ENCODE results near the gene AHRR.

The AHRR gene

GRCh38 chr5:347712-348284 lies 26.3 kb downstream of the AHRR start:
- DNase-seq: no peak

DNA sequence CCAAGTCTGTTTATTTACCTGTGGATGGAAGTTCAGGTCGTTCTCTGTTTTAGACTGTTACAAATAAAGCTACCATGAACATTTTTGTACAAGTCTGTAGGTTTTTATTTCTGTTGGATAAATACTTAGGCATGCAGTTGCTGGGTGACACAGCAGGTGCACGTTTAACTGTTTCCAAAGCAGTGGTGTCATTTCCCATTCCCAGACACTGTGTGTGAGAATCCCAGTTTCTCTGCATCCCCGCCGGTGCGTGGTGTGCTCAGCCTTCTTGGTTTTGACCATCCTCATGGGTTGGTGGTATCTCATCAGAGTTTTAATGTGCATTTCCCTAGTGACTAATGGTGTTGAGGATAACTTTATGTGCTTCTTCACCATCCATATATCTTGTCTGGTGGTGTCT lies 27.2 kb downstream of the AHRR start:
- no peak for DNase-seq

GRCh38 chr5:350355-350754 lies 28.8 kb downstream of the AHRR start:
- no peak for DNase-seq

GRCh38 chr5:351084-351920 lies 29.8 kb downstream of the AHRR start:
- no peak for DNase-seq

- no peak for DNase-seq
Observed at GRCh38 chr5:351921-352245, 30.4 kb downstream of the AHRR start.

DNA sequence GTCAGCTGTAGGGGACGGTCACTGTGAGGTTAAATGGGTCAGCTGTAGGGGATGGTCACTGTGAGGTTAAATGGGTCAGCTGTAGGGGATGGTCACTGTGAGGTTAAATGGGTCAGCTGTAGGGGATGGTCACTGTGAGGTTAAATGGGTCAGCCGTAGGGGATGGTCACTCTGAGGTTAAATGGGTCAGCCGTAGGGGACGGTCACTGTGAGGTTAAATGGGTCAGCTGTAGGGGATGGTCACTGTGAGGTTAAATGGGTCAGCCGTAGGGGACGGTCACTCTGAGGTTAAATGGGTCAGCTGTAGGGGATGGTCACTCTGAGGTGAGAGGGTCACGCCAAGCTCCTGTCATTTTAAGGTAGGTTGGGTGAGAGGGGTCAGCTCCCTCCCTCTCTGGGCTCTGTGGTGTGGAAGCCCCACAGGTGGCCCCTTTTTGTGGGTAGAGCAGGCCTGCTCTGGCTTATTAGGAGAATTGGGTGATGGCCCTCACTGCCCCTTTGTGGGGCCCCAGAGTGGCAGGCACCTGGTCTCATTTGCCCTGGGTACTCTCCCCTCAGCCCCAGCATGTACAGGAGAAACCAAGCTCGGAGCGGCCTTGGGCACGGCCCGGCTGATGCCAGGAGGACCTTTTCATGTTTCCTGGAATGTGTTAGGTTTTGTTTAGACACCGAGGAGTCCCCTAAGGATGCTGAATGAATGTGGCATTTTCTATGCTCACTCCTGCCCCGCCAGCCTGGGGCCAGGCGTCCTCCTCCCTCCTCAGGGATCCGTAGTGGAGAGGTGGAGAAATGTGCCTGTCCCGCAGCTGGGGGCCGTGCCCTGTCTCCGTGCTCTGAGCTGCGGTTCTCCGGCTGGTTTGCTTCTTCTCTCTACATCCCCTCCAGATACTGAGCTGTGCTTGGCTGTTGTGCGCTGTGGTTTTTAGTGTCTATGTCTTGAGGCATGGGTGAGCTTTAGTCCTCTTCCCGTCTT lies 31.4 kb downstream of the AHRR start:
- no peak for DNase-seq

DNA sequence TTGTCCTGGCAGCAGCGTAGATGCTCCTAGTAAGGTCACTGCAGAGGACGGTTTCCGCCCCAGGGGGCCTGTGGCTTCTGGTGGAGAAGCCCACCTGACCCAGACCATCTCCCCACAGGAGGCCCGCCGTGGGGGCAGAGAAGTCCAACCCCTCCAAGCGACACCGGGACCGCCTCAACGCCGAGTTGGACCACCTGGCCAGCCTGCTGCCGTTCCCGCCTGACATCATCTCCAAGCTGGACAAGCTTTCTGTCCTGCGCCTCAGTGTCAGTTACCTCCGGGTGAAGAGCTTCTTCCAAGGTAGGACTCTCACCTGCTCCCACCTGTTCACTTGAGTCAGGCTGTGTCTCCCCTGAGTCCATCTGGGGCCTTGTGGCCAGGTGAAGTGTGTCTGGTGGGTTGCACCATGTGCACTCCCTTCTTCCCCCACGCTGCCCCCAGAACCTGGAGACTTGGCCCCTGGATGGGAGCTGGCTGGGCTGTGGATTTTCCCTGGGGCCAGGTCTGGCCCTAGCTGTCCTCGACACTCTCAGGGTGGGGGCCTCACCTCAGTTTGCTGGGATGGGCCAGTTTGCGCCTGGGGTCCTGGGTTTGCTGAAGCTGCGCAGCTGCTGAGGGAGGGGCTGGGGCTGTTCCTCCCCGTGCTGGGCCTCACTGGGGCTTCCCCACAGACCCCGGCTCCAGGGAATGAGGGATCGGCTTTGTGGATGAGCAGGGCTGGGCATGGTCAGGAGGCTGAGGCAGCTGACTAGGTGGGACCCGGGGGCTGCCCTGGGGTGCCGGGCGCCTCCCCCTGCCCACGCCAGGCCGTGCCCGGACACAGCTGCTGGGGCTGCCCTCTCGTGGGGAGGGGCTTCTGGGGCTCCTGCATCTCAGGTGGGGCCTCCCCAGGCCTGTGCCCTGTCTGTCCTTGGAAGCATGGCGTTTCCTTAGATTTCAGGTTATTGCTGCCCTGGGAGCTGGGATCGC lies 32.4 kb downstream of the AHRR start:
- DNase-seq: no peak

DNA sequence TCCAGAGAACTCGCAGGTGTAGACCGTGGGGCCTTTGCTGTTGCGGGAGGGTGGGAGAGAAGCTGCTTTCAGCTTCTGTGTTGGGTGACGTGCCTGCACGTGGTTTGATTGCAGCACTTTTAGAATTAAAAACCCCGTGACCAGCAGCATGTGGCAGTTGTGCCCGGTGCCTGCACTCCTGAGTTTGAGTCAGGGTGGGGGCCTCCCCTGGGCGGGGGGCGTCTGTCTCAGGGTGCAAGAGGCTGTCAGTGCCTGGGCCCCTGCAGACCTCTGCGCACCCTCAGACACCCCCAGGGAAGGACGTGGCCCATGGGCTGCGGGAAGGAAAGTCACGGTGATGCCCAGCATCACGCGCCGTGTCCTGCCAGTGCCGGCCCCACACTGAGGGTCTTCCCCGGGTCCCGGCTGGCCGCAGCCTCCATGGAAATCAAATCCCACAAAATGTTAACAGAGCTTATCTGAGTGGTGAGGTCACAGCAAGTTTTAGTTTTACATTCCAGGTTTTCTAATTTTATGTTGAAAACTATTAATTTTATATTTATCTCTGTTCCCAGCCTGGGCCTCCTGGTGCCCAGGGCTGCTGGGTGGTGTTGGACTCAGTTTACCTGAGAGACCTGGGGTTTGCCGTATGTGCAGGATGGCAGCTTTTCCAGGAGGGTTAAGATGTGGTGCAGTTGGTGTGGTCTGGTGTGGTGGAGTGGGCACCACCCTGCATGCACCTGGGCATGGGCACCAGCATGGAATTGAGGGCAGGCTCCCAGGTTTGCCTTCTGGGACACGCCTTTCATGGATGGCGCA lies 33.3 kb downstream of the AHRR start:
- no peak for DNase-seq

- no peak for DNase-seq
Observed at GRCh38 chr5:355379-355935, 33.9 kb downstream of the AHRR start.

DNA sequence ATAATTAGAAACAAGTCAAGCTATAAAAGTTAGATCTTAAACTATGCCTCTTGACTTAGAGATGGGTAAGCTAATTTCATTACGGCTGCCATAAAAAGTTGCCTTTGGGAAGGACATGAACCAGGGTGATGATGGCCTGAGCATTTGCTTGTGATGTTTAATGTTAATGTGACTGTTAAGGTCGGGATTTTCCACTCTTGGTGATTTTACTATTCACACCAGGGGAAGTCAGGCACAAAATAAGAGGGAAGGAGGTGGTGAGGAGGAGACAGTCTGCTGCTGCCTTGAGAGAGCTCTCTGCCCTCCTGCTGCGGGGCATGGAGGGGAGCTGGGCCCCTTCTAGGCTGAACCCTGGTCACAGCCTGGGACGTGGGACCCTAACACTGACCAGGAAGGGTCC lies 34.4 kb downstream of the AHRR start:
- no peak for DNase-seq

DNA sequence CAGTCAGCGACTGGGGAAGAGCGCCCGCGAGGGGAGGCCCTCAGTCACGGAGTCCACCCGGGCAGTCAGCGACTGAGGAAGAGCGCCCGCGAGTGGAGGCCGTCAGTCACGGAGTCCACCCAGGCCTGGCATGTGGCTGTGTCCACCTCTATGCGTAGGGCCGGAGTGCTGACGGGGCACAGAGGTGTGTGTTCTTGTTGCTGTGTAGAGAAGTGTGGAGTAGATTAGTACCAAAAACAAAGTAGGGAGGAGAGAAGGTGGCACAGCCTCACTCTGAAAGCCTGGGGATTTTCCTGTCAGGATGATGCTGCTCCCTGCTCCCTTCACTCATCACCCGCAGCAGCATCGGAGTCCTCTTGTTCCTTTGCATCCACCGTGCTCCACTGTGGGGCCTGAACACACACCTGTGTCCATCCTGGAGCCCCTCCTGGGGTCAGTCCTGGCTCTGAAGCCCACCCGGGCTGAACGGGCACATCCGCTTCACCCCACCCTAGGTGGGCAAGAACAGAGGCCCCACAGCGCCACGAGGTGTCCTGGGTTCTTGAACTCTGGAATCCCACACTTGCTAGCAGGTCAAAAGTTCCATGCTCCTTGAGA lies 37.9 kb downstream of the AHRR start:
- DNase-seq: no peak

DNA sequence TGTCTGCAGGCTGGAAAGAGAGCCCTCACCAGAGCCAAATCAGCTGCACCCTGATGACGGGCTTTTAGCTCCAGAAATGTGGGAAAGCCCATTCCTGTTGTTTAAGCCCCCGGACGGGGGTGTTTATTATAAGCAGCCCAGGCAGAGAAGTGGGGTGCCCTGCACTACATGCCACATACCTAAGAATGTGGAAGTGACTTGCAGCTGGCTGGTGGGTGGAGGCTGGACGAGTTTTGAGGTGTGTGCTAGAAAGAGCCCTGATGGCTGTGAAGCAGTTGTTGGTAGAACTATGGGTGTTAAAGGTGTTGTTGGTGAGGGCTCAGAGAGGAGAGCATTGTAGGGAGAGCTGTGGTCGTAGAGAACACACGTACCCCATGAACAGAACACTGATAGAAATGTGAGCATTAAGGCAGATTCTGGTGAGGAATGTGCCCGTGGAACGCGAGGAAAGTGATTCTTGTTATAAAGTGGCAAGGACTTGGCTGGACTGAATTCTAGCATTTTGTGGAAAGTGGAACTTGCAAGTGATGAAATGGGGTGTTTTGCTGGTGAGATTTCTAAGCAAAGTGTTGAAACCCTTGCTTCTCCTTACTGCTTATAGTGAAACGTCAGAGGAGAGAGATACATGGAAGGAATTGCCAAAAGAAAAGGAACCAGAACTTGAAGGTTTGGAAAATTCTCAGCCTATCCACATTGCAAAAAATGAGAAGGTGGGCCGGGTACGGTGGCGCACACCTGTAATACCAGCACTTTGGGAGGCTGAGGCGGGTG lies 38.9 kb downstream of the AHRR start:
- no peak for DNase-seq

GRCh38 chr5:362189-362588 lies 40.7 kb downstream of the AHRR start:
- DNase-seq: no peak

- no peak for DNase-seq
Observed at GRCh38 chr5:362978-363765, 41.7 kb downstream of the AHRR start.

- DNase-seq: no peak
Observed at GRCh38 chr5:364497-364896, 43.0 kb downstream of the AHRR start.

DNA sequence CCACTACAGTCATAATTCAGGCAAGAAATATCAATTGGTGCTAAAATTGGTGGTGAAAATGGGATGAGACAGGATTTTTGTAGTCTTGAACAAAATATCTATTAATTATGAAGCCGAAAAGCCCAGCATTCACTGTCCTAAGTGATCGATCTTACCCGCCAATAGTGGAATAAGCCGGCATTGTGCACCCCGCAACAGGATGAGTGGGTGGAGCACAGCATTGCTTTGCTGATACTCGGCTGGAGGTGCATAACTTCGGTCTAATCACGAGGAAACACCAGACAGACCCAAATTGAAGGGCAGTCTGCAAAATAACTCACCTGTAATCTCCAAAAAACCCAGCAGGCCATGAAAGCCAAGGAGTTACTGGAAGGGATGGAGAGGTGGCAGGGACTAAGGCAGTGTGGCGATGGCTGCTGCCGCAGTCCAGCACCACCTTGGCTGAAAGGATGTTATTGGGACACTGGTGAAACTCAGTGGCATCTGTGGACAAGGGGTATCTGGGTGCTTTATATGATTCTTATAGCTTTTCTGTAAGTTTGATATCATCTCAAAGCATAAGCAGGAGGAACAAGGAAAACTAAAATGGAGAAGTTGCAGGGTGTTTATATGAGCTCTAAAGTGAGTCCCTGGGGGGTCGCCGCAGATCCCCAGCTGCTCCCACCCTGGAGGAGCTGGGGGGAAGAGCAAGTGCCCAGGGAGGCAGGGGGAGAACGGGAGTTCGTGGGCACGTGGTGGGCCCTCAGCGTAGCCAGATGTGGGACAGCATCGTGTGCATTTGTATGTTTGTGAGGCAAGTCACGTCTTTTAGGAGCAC lies 45.2 kb downstream of the AHRR start:
- DNase-seq: no peak

DNA sequence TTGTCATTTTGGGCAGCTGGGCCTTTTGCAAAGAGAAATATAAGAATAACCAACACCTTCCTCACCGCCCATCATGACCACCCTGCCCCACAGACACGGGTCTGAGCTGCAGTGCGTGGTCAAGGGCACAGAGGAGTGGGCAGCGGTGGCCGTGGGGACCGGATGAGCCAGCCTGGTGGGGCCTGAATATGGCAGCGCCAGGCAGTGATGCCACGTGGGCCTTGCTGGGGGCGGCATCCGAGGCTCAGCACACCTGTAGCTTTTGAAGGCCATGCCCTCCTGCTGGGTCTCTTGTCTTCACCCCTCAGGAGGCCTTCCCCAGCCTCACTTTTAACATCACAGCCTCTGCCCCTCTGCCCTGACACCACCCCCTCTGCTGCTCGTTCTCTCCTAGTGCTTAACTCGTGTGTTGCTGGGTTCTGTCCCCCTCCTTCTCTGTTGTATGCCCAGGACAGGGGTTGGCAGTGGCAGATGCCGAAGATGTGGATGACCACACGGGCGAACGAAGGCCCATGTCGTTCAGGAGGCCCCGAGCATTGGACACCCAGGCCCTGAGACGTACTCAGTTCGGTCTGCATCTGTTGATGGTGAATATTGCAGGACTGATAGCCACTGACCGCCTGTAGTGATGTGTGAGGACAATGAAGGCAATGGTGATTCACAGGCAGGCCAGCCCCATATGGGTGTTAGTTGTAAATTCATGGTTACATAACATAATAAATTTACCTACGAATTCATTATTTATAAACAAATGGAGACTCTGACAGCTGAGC lies 46.0 kb downstream of the AHRR start:
- DNase-seq: no peak
